HFFc6 (cell line): ENCODE data around the gene ATP2B1. TPM values are rescaled to one million over a fixed set of nuclear protein-coding genes. Genes with fewer than 3 reads are reported as not detected.

ENCODE experiments used
- DNase-seq: peaks from one replicate; pipeline ENCODE4 v3.0.0-alpha.2; 2018
- H3K27ac Mint-ChIP-seq: 2 replicates; pipeline ENCODE4 v1.8.0; 2020; ENCODE audit warnings: mild to moderate bottlenecking, mixed read lengths
- H3K27me3 Mint-ChIP-seq: 2 replicates; pipeline ENCODE4 v1.8.0; 2021; ENCODE audit warnings: mild to moderate bottlenecking, moderate library complexity, mixed read lengths; ENCODE audit not compliant: insufficient read depth
- H3K36me3 Mint-ChIP-seq: 2 replicates; pipeline ENCODE4 v1.8.0; 2021; ENCODE audit warnings: low read depth, mixed read lengths
- H3K4me1 Mint-ChIP-seq: 2 replicates; pipeline ENCODE4 v1.8.0; 2020; ENCODE audit warnings: low read depth, mixed read lengths
- H3K4me3 Mint-ChIP-seq: 2 replicates; pipeline ENCODE4 v1.8.0; 2020; ENCODE audit warnings: mild to moderate bottlenecking, moderate library complexity, mixed read lengths
- H3K9me3 Mint-ChIP-seq: 2 replicates; pipeline ENCODE4 v1.8.0; 2020; ENCODE audit warnings: mild to moderate bottlenecking, mixed read lengths
- CTCF ChIP-seq: fragments of 200-600 bp; sonication (generic); IDR thresholded peaks from 2 replicates; pipeline ENCODE4 v1.5.0; 2021; ENCODE audit warnings: antibody characterized with exemption, mild to moderate bottlenecking
- total RNA-seq, 6 experiments: library from RNA; stranded (reverse); fragmentation: NEBNext Ultra II Directional; extraction: Animal tissue kit (Norgen Biotek cat#: 25700); gene quantifications; 2 replicates in 1 of 6; 3 replicates in 5 of 6; pipeline ENCODE4 v1.2.3, GENCODE V29; 2021

The ATP2B1 gene
- total RNA-seq, 6 experiments from 2014 or later = 45.3 to 67.6 (median 53.4) TPM

DNA sequence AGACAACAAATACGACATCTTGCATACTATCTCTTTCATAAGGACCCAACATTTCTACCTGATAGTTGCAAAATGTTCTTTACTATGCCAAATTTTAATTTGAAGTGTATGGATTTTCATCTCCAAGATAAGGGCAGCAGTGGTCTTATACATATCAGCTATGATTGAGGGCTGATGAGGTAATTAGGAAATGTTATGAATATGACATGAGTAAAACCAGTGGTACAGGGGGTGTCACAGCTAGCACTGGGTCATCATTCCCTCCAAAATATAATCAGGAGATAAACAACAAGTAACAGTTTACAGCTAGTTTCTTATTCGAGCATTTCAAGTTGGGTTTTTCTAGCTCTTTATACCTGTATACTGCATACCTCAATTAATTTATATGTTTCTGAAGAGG, 35.0 kb downstream of the ATP2B1 start:
- Mint-ChIP-seq H3K27ac (no peak overlapping the region), H3K36me3 (no peaks in the 10 kb centered on the region), H3K4me3 (no peak overlapping the region), H3K27me3 (no peaks in the 10 kb centered on the region), H3K4me1 (peaks cover 74% of the 10 kb centered on the region), H3K9me3 (no peaks in the 10 kb centered on the region)
- no peak for TF ChIP-seq CTCF
- DNase-seq = no peak

DNA sequence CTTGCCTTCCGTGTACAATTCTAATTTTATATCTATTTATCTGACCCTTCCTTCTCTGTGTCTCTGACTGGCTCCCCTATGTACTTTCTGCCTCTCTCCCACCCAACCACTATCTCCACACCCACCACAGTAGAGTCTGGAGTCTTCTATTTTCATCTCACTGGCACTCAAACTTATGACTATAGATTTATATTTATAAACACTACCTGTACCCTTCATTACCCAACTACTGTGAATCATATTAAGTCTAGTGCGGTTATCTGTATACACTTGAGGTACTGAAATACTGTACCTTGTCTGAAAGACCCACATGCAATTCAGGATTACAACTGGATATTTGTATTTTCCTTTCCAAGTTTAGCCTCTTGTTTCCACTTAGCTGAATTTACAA, 36.1 kb downstream of the ATP2B1 start:
- H3K36me3 Mint-ChIP-seq = peaks cover 4% of the 10 kb centered on the region
- TF ChIP-seq CTCF = no peak
- DNase-seq = no peak
- no peaks in the 10 kb centered on the region for H3K27me3 Mint-ChIP-seq
- peak overlapping the region; percentile 24; the same call in 1 of the 2 replicates for H3K4me3 Mint-ChIP-seq
- no peak overlapping the region for H3K27ac Mint-ChIP-seq
- peaks cover 70% of the 10 kb centered on the region for H3K4me1 Mint-ChIP-seq
- H3K9me3 Mint-ChIP-seq = no peaks in the 10 kb centered on the region

GRCh38 chr12:89671469-89671868, 37.2 kb downstream of the ATP2B1 start:
- no peak overlapping the region for H3K4me3 Mint-ChIP-seq
- peak; percentile 63 for DNase-seq
- peaks cover 71% of the 10 kb centered on the region for H3K4me1 Mint-ChIP-seq
- no peak for TF ChIP-seq CTCF
- H3K27ac Mint-ChIP-seq = peak overlapping the region; percentile 20; the same call in 1 of the 2 replicates
- H3K27me3 Mint-ChIP-seq = peaks cover 3% of the 10 kb centered on the region; the same call in 1 of the 2 replicates
- H3K9me3 Mint-ChIP-seq = no peaks in the 10 kb centered on the region
- peaks cover 15% of the 10 kb centered on the region for H3K36me3 Mint-ChIP-seq

GRCh38 chr12:89669197-89669596, 39.4 kb downstream of the ATP2B1 start:
- H3K4me3 Mint-ChIP-seq = no peak overlapping the region
- peaks cover 19% of the 10 kb centered on the region for H3K36me3 Mint-ChIP-seq
- H3K27ac Mint-ChIP-seq = no peak overlapping the region
- peaks cover 70% of the 10 kb centered on the region for H3K4me1 Mint-ChIP-seq
- H3K27me3 Mint-ChIP-seq = peaks cover 3% of the 10 kb centered on the region; the same call in 1 of the 2 replicates
- TF ChIP-seq CTCF = no peak
- no peaks in the 10 kb centered on the region for H3K9me3 Mint-ChIP-seq
- no peak for DNase-seq

DNA sequence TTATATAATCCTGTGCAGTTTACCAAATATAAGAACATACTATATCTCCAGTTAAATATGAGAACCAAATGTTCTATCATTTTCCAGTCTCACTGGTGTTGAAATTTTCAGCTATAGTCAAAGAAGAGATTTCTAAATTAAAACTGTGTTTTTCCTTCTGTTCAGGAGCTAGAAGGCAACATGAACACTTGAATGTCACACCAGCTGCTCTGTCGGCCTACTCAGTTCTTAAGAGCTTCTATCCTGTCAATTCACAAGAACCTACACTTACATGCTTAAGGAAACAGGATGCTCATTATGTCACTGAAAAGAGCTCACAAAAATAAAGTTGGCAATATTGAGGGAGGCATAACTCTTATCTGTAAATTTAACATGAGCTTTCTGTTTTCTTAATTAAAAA, 43.1 kb downstream of the ATP2B1 start:
- Mint-ChIP-seq H3K27me3 (peaks cover 3% of the 10 kb centered on the region; the same call in 1 of the 2 replicates), H3K27ac (no peak overlapping the region), H3K36me3 (peaks cover 19% of the 10 kb centered on the region), H3K4me1 (peaks cover 68% of the 10 kb centered on the region), H3K4me3 (no peak overlapping the region), H3K9me3 (no peaks in the 10 kb centered on the region)
- TF ChIP-seq CTCF = no peak
- DNase-seq = no peak

GRCh38 chr12:89664441-89664840, 44.2 kb downstream of the ATP2B1 start:
- TF ChIP-seq CTCF = no peak
- peaks cover 3% of the 10 kb centered on the region; the same call in 1 of the 2 replicates for H3K27me3 Mint-ChIP-seq
- no peaks in the 10 kb centered on the region for H3K9me3 Mint-ChIP-seq
- H3K4me3 Mint-ChIP-seq = no peak overlapping the region
- H3K27ac Mint-ChIP-seq = peak overlapping the region; percentile 62; the same call in 1 of the 2 replicates
- H3K4me1 Mint-ChIP-seq = peaks cover 61% of the 10 kb centered on the region
- no peak for DNase-seq
- H3K36me3 Mint-ChIP-seq = peaks cover 19% of the 10 kb centered on the region
